ENCODE measurements around the gene MFSD2B.
"Not testable (repeated sequence)": the region's sequence is repeated elsewhere in the genome, so short reads cannot be mapped to it uniquely, and the experiment has no call there.

MFSD2B gene

GRCh38 chr2:24009680-24010476 is at the start of gene MFSD2B:
Gene MFSD2B, plus strand, starts transcription at chr2:24010085. Its CDS starts 12 bp downstream, at chr2:24010097.
- no peak for DNase-seq

DNA sequence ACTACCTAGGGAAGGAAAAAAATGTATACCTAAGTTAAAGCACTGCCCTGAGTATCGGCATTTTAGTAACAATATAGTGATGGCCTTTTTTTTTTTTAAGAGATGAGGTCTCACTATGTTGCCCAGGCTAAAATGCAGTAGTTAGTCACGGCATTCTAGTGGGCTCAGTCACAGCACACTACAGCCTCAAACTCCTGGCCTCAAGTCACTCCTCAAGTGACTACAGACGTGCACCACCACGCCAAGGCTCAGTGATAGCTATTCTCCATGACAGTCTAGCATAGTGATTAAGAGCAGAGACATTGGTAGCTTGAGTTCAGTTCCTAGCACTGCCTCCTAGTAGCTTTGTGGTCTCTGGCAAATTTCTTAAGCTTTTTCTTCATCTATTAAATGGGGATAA is 42.0 kb upstream of the MFSD2B start:
- DNase-seq, result no peak

DNA sequence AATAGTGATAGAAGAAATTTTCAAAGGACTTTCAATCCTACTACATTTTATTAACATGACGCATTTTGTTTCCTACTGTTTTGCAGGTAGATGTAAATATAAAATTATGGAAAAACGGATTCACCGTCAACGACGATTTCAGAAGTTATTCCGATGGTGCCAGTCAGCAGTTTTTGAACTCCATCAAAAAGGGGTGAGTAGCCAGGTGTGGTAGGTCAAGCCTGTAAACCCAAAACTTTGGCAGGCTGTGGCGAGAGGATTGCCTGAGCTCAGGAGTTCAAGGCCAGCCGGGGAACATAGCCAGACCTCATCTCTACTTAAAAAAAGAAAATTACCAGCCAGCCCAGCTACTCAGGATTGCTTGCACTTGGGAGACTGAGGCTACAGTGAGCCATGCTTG is 33.0 kb upstream of the MFSD2B start:
- DNase-seq, result no peak

- no peak for DNase-seq
Measured at GRCh38 chr2:23988371-23988770, 21.5 kb upstream of the MFSD2B start.

DNA sequence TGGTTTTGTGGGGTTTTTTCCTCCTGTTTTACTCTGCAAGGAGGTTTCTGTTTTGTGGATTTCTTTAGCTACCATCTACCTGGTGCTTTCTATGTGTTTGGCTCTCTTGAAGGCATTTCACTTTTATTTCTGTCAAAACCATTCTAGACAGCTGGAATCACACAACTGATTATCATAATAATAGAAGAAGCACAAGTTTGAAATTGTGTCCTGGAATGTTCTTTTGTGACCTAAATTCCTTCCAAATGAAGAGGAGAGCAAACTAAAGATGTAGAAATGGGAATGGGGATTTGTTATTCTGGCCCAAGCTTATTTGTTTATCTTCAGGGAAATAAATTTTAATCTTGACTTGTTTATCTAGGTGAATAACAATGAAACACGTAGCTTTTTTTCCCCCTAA is 17.0 kb upstream of the MFSD2B start:
- DNase-seq, result no peak

DNA sequence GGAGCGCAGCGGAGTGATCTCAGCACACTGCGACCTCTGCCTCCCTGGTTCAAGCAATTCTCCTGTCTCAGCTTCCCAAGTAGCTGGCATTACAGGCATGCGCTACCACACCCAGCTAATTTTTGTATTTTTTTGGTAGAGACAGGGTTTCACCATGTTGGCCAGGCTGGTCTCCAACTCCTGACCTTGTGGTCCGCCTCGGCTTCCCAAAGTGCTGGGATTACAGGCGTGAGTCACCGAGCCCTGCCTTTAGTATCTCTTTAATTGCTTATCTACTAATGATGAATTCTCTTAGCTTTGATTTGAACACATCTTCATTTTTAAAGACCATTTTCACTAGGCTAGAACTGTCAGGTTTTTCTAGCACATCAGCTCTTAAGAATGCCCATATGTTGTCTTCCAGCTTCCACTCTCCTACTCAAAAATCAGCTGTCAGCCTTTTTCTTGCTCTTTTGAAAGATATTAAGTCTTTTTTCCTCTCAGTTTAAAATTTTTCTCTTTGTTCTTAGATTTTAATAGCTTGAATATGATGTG is 16.1 kb upstream of the MFSD2B start:
- DNase-seq, result no peak

DNA sequence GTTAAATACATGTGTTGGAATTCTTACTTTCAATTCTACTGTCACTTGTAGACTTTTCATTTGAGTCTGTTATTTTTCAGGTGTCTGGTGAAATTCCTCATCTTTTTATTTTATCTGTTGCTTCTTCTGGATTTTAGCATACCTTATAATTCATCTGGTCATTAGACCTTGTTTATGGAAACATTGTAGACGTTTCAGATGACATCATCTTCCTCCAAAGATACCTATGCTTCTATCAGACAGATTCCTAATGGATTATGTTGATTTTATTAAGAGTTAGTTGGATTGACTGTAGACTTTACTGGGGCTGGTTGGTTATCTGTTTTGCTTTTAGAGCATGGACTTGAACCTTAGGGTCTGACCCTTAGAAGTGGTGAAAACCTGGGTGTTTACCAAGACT is 15.3 kb upstream of the MFSD2B start:
- DNase-seq, result no peak

DNA sequence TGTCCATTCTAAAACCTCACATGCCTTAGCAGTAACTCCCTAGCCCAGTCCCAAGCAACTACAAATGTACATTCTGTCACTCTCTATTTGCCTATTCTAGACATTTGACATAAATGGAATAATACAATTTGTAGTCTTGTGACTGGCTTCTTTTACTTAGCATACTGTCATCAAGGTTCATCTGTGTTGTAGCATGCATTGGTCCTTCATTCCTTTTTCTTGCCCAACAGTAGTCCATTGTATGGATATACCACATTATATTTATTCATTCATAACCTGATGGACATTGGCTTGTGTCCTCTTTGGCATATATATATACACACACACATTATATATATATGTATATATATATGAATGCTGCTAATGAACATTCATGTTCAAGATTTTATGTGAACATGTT is 2.2 kb upstream of the MFSD2B start:
- DNase-seq, result no peak

GRCh38 chr2:24008672-24009366 is 1.1 kb upstream of the MFSD2B start:
- DNase-seq, result no peak

DNA sequence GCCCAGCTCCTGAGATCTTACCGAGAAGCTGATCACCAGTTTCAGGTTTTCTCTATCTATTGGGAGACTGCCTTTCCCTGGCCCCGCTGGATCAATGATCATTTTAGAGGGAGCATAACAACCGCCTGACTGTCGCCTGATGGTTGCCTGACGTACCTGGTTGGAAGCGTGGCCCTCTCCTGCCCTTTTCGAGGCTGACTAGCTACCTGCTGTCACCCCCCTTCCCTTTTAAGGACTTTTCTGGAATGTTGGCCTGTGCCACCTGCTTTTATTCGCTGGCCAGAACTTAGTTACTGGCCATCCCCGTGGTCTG is 562 bp upstream of the MFSD2B start:
- DNase-seq, result no peak

GRCh38 chr2:24010477-24011249 is 778 bp downstream of the MFSD2B start:
- no peak for DNase-seq

GRCh38 chr2:24011250-24012104 is 1.6 kb downstream of the MFSD2B start:
- DNase-seq, result no peak

DNA sequence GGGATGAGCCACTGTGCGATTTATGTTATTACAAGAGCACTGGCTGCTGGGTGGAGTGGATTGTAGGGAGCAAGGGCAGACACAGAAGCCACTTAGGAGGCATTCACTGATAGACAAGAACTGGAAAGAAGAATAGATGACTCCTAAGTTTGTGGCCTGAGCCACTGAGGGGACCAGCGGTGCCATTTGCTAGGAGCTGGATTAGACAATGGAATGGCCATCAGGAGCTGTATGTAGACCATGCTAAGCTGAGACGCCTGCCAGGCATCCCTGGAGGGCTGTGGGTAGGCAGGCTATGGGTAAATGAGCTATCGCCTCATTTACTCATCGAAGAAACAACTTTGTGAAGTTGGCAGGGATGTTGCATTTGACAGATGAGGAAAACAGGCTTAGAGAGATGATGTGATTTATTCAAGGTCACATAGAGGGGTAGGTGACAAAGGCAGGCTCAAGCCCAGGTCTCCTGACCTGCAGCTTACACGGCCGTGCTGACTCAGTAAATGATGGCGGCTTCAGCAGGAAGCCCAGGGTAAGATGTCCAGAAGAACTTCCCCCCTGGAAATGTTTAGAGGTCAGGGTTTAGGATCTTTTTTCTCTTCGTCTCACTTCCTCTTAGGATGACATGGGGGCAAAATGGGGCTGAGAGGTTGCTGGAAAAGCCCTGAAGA is 2.8 kb downstream of the MFSD2B start:
- DNase-seq, result no peak

GRCh38 chr2:24014902-24015301 is 5.0 kb downstream of the MFSD2B start:
- DNase-seq, result not testable (repeated sequence)

DNA sequence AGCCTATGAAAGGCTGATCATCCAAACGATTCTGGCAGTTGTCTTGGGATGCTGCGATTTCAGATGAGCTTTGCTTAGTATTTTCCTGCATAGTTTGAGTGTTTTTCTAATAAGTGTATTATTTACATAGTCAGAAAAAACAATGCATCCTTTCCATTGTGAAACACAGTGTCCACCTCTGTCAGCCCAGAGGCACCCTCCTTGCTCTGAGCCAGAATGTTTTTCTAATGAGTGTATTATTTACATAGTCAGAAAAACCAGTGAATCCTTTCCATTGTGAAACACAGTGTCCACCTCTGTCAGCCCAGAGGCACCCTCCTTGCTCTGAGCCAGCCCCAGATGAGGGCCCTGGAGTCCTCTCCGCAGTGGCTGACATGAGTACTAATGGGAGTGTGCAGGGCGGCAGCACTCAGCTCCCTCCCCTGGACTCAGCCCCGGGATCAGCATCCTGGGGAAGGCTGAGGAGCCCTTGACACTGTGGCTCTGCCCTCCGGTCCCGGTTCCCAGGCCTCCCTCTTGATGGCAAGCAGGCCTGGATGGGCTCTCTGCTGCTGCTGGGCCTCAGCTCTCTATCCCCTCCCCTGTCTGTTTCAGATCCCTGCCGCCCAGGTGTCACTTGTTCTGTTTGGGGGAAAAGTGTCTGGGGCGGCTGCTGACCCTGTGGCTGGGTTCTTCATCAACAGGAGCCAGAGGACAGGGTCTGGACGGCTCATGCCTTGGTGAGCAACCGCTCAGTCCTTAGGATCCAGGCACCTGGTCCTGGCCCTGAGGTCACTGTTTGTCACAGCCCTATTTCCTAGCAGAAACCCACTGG is 5.9 kb downstream of the MFSD2B start:
- no peak for DNase-seq

GRCh38 chr2:24016376-24016761 is 6.5 kb downstream of the MFSD2B start:
- DNase-seq, result no peak

DNA sequence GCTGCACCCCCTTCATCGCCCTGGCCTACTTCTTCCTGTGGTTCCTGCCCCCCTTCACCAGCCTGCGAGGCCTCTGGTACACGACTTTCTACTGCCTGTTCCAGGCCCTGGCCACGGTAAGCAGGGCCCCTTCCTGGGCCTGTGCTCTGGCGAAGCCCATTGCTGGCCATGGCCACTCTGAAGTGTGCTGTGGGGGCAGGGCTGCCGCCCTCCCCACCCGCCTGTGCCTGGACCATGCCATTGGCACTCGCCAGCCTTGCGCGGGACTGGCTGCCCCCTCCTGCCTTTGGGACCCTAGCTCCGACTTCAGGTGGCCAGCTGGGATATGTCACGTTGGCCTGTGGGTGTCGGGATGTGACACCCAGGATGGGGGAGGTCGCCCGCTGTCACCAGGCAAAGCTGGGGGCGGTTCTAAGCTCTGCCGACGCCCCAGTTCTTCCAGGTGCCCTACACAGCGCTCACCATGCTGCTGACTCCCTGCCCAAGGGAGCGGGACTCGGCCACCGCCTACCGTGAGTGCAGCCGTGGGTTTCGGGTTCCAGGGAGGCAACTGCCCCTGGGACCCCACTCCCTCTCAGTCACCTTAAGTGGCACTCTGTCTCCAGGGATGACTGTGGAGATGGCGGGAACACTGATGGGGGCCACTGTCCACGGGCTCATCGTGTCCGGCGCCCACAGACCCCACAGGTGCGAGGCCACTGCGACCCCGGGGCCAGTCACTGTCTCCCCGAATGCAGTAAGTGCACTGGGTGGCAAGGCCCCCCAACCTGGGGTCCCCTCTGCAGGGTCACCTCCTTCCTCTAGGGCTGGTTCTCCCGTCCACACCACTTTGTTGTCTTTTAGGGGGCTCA is 7.2 kb downstream of the MFSD2B start:
- no peak for DNase-seq

DNA sequence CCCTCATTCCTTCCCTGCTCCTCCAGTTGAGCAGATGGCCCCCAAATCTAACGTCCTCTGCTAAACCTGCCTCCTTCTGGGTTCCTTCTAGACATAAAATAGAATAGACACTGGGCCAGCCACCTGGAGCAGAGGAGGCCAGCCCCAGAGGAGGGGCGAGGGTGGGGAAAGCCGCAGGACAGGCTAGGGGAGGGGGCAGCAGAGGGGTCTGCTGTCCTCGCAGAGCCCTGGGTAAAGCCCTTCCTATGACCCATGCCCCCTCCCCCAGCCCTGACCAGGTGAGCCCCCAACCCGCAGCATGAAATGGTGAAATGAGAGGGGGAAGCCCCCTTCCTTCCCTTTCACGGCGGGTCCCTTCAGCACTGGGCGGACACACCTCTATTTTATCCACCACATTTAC is 7.8 kb downstream of the MFSD2B start:
- no peak for DNase-seq

- DNase-seq, result no peak
Measured at GRCh38 chr2:24018241-24018640, 8.4 kb downstream of the MFSD2B start.

DNA sequence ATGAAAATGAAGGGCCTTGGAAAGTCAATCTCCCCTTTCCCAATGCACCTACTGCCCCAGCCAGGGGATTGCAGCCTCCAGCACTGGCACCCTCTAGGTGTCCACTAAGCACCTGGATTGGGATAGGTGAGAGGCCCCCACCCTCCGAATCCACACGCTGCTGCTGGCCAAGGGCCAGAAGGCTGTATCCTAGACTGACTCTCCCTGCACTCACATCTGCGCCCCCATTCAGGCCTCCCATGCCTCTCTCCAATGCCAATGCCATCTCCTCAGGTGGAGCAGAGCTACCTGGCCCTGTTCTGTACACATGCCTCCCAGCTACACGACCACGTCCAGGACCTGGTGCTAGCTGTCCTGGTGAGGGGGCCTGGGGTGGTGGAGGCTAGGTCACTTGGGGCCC is 9.8 kb downstream of the MFSD2B start:
- DNase-seq, result no peak

Data from DMS79 treated with DMSO at 0.1 percent for 48 hours (cell line).